Neural progenitor cell (in vitro differentiated cells): ENCODE results near the gene CRTC1. TPM values are rescaled to one million over a fixed set of nuclear protein-coding genes. Genes with fewer than 3 reads are reported as not detected.
A peak's percentile ranks its signal among the peaks of the same experiment; 100 is the strongest.

Experiments
- DNase-seq: peaks from one replicate; pipeline ENCODE4 v3.0.0-alpha.2; 2016; ENCODE audit warnings: low spot score
- H2AFZ ChIP-seq: fragments of 200-600 bp; sonication (generic); replicated peaks from 2 replicates; pipeline ENCODE4 v1.6.1; 2016; ENCODE audit warnings: antibody characterized with exemption
- H3F3A ChIP-seq: fragments of 200-600 bp; sonication (generic); 2 replicates; pipeline ENCODE4 v1.6.1; 2016; ENCODE audit warnings: antibody characterized with exemption, low read depth
- H3K27ac ChIP-seq: fragments of 200-600 bp; sonication (generic); 2 replicates; pipeline ENCODE4 v1.5.1; 2016; ENCODE audit warnings: mild to moderate bottlenecking
- H3K27me3 ChIP-seq: fragments of 200-600 bp; sonication (generic); 2 replicates; pipeline ENCODE4 v1.6.1; 2016; ENCODE audit warnings: mild to moderate bottlenecking, moderate library complexity
- H3K36me3 ChIP-seq: fragments of 200-600 bp; sonication (generic); 2 replicates; pipeline ENCODE4 v1.5.1; 2016
- H3K4me1 ChIP-seq: fragments of 200-600 bp; sonication (generic); 2 replicates; pipeline ENCODE4 v1.6.1; 2016; ENCODE audit warnings: mixed run types
- H3K4me2 ChIP-seq: fragments of 200-600 bp; sonication (generic); 2 replicates; pipeline ENCODE4 v1.6.1; 2016
- H3K4me3 ChIP-seq: fragments of 200-600 bp; sonication (generic); 2 replicates; pipeline ENCODE4 v1.5.1; 2016
- H3K79me2 ChIP-seq: fragments of 200-600 bp; sonication (generic); 2 replicates; pipeline ENCODE4 v1.6.1; 2016; ENCODE audit warnings: low read depth
- H3K9ac ChIP-seq: fragments of 200-600 bp; sonication (generic); 2 replicates; pipeline ENCODE4 v1.6.1; 2016
- H3K9me3 ChIP-seq: fragments of 200-600 bp; sonication (generic); 2 replicates; pipeline ENCODE4 v1.5.1; 2016; ENCODE audit warnings: low read depth
- H4K20me1 ChIP-seq: fragments of 200-600 bp; sonication (generic); 2 replicates; pipeline ENCODE4 v1.6.1; 2016; ENCODE audit warnings: low read depth
- H3K27ac Mint-ChIP-seq: 3 replicates; pipeline ENCODE4 v1.8.0; 2021; ENCODE audit warnings: mixed read lengths
- H3K27me3 Mint-ChIP-seq: 2 replicates; pipeline ENCODE4 v1.8.0; 2022; ENCODE audit warnings: low read depth, mild to moderate bottlenecking, inconsistent platforms, moderate library complexity, mixed read lengths; ENCODE audit not compliant: insufficient read depth
- H3K36me3 Mint-ChIP-seq: 3 replicates; pipeline ENCODE4 v1.8.0; 2021; ENCODE audit warnings: mixed read lengths
- H3K4me1 Mint-ChIP-seq: 3 replicates; pipeline ENCODE4 v1.8.0; 2021; ENCODE audit warnings: mixed read lengths
- H3K4me3 Mint-ChIP-seq: 3 replicates; pipeline ENCODE4 v1.8.0; 2021; ENCODE audit warnings: mild to moderate bottlenecking, moderate library complexity, mixed read lengths
- H3K9me3 Mint-ChIP-seq: 3 replicates; pipeline ENCODE4 v1.8.0; 2020; ENCODE audit warnings: mixed read lengths
- CTCF ChIP-seq: fragments of 200-600 bp; sonication (generic); IDR thresholded peaks from 2 replicates; pipeline ENCODE4 v1.5.1; 2017; ENCODE audit warnings: antibody characterized with exemption, mild to moderate bottlenecking
- EZH2 ChIP-seq: fragments of 200-600 bp; sonication (generic); IDR thresholded peaks from 2 replicates; pipeline ENCODE4 v1.6.1; 2017; ENCODE audit warnings: antibody characterized with exemption, mild to moderate bottlenecking, moderate library complexity
- EZH2phosphoT487 ChIP-seq: fragments of 200-600 bp; sonication (generic); IDR thresholded peaks from 2 replicates; pipeline ENCODE4 v1.6.1; 2017; ENCODE audit warnings: antibody characterized with exemption
- total RNA-seq: library from RNA; depleted of rRNA; stranded (reverse); fragments of >200 nt; gene quantifications from 2 replicates; pipeline ENCODE4 v1.2.3, GENCODE V29; 2015; ENCODE audit warnings: low replicate concordance

CRTC1 gene
- total RNA-seq, 1 donor from 2014 or later: 2.4 TPM

GRCh38 chr19:18738961-18739690 is 55.6 kb downstream of the CRTC1 start:
- H3K36me3 ChIP-seq: no peaks in the 10 kb centered on the region
- no peak for TF ChIP-seq EZH2phosphoT487
- TF ChIP-seq EZH2: no peak
- no peak for TF ChIP-seq CTCF
- Mint-ChIP-seq H3K4me1 (peaks cover 33% of the 10 kb centered on the region), H3K9me3 (no peaks in the 10 kb centered on the region), H3K4me3 (no peak overlapping the region), H3K36me3 (no peaks in the 10 kb centered on the region), H3K27me3 (peaks cover 2% of the 10 kb centered on the region), H3K27ac (no peak overlapping the region)
- H3K79me2 ChIP-seq: no peaks in the 10 kb centered on the region
- no peak overlapping the region for H3K9ac ChIP-seq
- peaks cover 5% of the 10 kb centered on the region for H3F3A ChIP-seq
- no peak overlapping the region for H3K4me2 ChIP-seq
- H3K4me3 ChIP-seq: no peak overlapping the region
- H3K27me3 ChIP-seq: no peaks in the 10 kb centered on the region
- peaks cover 60% of the 10 kb centered on the region for H4K20me1 ChIP-seq
- H3K27ac ChIP-seq: no peak overlapping the region
- no peak for DNase-seq
- no peaks in the 10 kb centered on the region for H3K9me3 ChIP-seq
- H2AFZ ChIP-seq: no peak overlapping the region
- H3K4me1 ChIP-seq: peaks cover 18% of the 10 kb centered on the region

GRCh38 chr19:18741124-18742121 is 57.9 kb downstream of the CRTC1 start:
- peaks cover 25% of the 10 kb centered on the region for H3K4me1 Mint-ChIP-seq
- DNase-seq: no peak
- H3K27ac ChIP-seq: no peak overlapping the region
- H3K27ac Mint-ChIP-seq: peak overlapping the region; percentile 90
- H3K79me2 ChIP-seq: no peaks in the 10 kb centered on the region
- H3K27me3 ChIP-seq: no peaks in the 10 kb centered on the region
- H2AFZ ChIP-seq: no peak overlapping the region
- no peaks in the 10 kb centered on the region for H3K27me3 Mint-ChIP-seq
- peaks cover 52% of the 10 kb centered on the region for H4K20me1 ChIP-seq
- peaks cover 20% of the 10 kb centered on the region for H3K4me1 ChIP-seq
- H3K4me2 ChIP-seq: no peak overlapping the region
- no peaks in the 10 kb centered on the region for H3K9me3 ChIP-seq
- H3K4me3 Mint-ChIP-seq: no peak overlapping the region
- H3K36me3 ChIP-seq: no peaks in the 10 kb centered on the region
- no peaks in the 10 kb centered on the region for H3K36me3 Mint-ChIP-seq
- H3K9me3 Mint-ChIP-seq: no peaks in the 10 kb centered on the region
- TF ChIP-seq CTCF: no peak
- no peak for TF ChIP-seq EZH2phosphoT487
- no peak overlapping the region for H3K4me3 ChIP-seq
- peaks cover 5% of the 10 kb centered on the region for H3F3A ChIP-seq
- H3K9ac ChIP-seq: no peak overlapping the region

GRCh38 chr19:18742324-18742723 is 58.8 kb downstream of the CRTC1 start:
- Mint-ChIP-seq H3K4me1 (peaks cover 23% of the 10 kb centered on the region), H3K9me3 (no peaks in the 10 kb centered on the region), H3K27ac (no peak overlapping the region), H3K27me3 (no peaks in the 10 kb centered on the region), H3K4me3 (no peak overlapping the region), H3K36me3 (no peaks in the 10 kb centered on the region)
- Histone ChIP-seq H3K27ac (no peak overlapping the region), H3K4me1 (peaks cover 22% of the 10 kb centered on the region), H3K9ac (no peak overlapping the region), H4K20me1 (peaks cover 43% of the 10 kb centered on the region), H3K4me3 (no peak overlapping the region), H3F3A (peaks cover 5% of the 10 kb centered on the region), H3K36me3 (no peaks in the 10 kb centered on the region), H3K27me3 (no peaks in the 10 kb centered on the region), H2AFZ (no peak overlapping the region), H3K9me3 (no peaks in the 10 kb centered on the region), H3K79me2 (no peaks in the 10 kb centered on the region), H3K4me2 (no peak overlapping the region)
- DNase-seq: peak; percentile 1
- TF ChIP-seq EZH2phosphoT487 (no peak), EZH2 (no peak), CTCF (no peak)
